HepG2 (cell line): ENCODE results near the gene HOXD8. TPM values are rescaled to one million over a fixed set of nuclear protein-coding genes. Genes with fewer than 3 reads are reported as not detected.

Experiments used
- ATAC-seq: fragments of 200-7000 bp; cut with Tn5 transposase; 3 replicates; pipeline ENCODE4 v1.9.1; 2020; ENCODE audit warnings: mild to moderate bottlenecking, moderate library complexity
- BruUV-seq: library from RNA; stranded (reverse); fragments of 400-500 nt; replicated peaks from 2 replicates; lab custom pipeline; 2021; lab: Mats Ljungman, UMichigan
- CTCF ChIA-PET: fragments of 300-600 bp; formaldehyde crosslinking; extraction: SDS; loops from one replicate; lab custom pipeline; 2021; ENCODE audit warnings: low total read pairs, inconsistent platforms, low intra/inter-chr PET ratio; lab: Yijun Ruan, JAX
- POLR2A ChIA-PET: fragments of 350-600 bp; sonication (Branson Sonifier 250); formaldehyde crosslinking; loops from one replicate; lab custom pipeline; 2020; ENCODE audit warnings: antibody characterized with exemption, inconsistent platforms; lab: Yijun Ruan, JAX
- DNase-seq: peaks from one replicate; pipeline ENCODE4 v3.0.0-alpha.2; 2015; ENCODE audit warnings: low spot score
- FAIRE-seq: peaks from 3 replicates; lab custom pipeline; 2011; peaks lifted over from hg19 to GRCh38; lab: Jason Lieb, UNC
- H2AFZ ChIP-seq: one replicate; pipeline ENCODE4 v1.6.1; 2011; ENCODE audit warnings: low read length, inconsistent platforms
- H3K27ac ChIP-seq: fragments of 300-600 bp; 3 replicates; pipeline ENCODE4 v1.8.0; 2011; ENCODE audit warnings: mixed run types, mild to moderate bottlenecking, mixed read lengths, low read length, inconsistent platforms; ENCODE audit not compliant: insufficient read depth; ENCODE audit errors: extremely low read length
- H3K27me3 ChIP-seq, 2 experiments: fragments of 200-600 bp in 1 of 2; 2 replicates in 1 of 2; 3 replicates in 1 of 2; pipeline versions ENCODE4 v1.6.0 to v1.8.0; 2011; ENCODE audit warnings: low read length in 2 of 2, mild to moderate bottlenecking in 2 of 2, moderate library complexity in 2 of 2, inconsistent platforms in 1 of 2; ENCODE audit not compliant: insufficient read depth in 2 of 2, control insufficient read depth in 1 of 2
- H3K36me3 ChIP-seq, 2 experiments: fragments of 200-600 bp in 1 of 2; replicated peaks in 1 of 2; 2 replicates in 1 of 2; 3 replicates in 1 of 2; pipeline versions ENCODE4 v1.5.1 to v1.8.0; 2011; ENCODE audit warnings: low read length in 2 of 2, inconsistent platforms in 1 of 2; ENCODE audit not compliant: insufficient read depth in 2 of 2, control insufficient read depth in 1 of 2
- H3K4me1 ChIP-seq: 2 replicates; pipeline ENCODE4 v1.5.1; 2012; ENCODE audit warnings: low read length, inconsistent platforms; ENCODE audit not compliant: insufficient read depth
- H3K4me2 ChIP-seq: 2 replicates; pipeline ENCODE4 v1.6.0; 2011; ENCODE audit warnings: low read depth, low read length, inconsistent platforms
- H3K4me3 ChIP-seq, 3 experiments: fragments of 200-600 bp in 1 of 3; sonication (generic), shearing (Covaris generic) in 1 of 3; replicated peaks in 1 of 3; 2 replicates each; pipeline ENCODE4 v1.5.1; 2011 to 2016; ENCODE audit warnings: low read length in 3 of 3, inconsistent platforms in 2 of 3, low read depth in 2 of 3, mild to moderate bottlenecking in 2 of 3, control low read depth in 1 of 3, mixed read lengths in 1 of 3; ENCODE audit not compliant: insufficient read depth in 1 of 3
- H3K79me2 ChIP-seq: one replicate; pipeline ENCODE4 v1.6.1; 2011; ENCODE audit warnings: low read length, inconsistent platforms; ENCODE audit not compliant: insufficient read depth
- H3K9ac ChIP-seq: 2 replicates; pipeline ENCODE4 v1.6.0; 2011; ENCODE audit warnings: mild to moderate bottlenecking, low read depth, low read length, inconsistent platforms; ENCODE audit not compliant: insufficient read depth
- H3K9me3 ChIP-seq: 2 replicates; pipeline ENCODE4 v1.5.1; 2012; ENCODE audit warnings: mild to moderate bottlenecking, low read length
- H4K20me1 ChIP-seq: 2 replicates; pipeline ENCODE4 v1.6.0; 2011; ENCODE audit warnings: inconsistent platforms, mild to moderate bottlenecking, low read length, moderate library complexity; ENCODE audit not compliant: insufficient read depth
- ATRX ChIP-seq: sonication (generic); formaldehyde crosslinking; IDR thresholded peaks from 2 replicates; pipeline ENCODE4 v1.4.0; 2020; ENCODE audit warnings: missing genetic modification reagents, borderline replicate concordance
- CCDC6 ChIP-seq: sonication (generic); formaldehyde crosslinking; IDR thresholded peaks from 2 replicates; pipeline ENCODE4 v1.8.1; 2022; ENCODE audit warnings: mild to moderate bottlenecking, missing genetic modification reagents, moderate library complexity
- DNMT1 ChIP-seq: sonication (generic); formaldehyde crosslinking; IDR thresholded peaks from 2 replicates; pipeline ENCODE4 v1.5.1; 2020; ENCODE audit warnings: mild to moderate bottlenecking, missing genetic modification reagents
- RARG ChIP-seq: sonication (generic); formaldehyde crosslinking; IDR thresholded peaks from 2 replicates; pipeline ENCODE4 v1.4.0; 2020; ENCODE audit warnings: low read depth, mild to moderate bottlenecking, missing genetic modification reagents
- SMAD9 ChIP-seq: sonication (generic); formaldehyde crosslinking; IDR thresholded peaks from 2 replicates; pipeline ENCODE4 v1.5.1; 2020; ENCODE audit warnings: mild to moderate bottlenecking, missing genetic modification reagents
- TCF7 ChIP-seq: sonication (generic); IDR thresholded peaks from 2 replicates; pipeline ENCODE4 v1.6.1; 2016; ENCODE audit warnings: antibody characterized with exemption, low read depth
- THAP8 ChIP-seq: sonication (generic); formaldehyde crosslinking; IDR thresholded peaks from 2 replicates; pipeline ENCODE4 v1.5.1; 2020; ENCODE audit warnings: missing genetic modification reagents, mild to moderate bottlenecking, borderline replicate concordance
- ZNF607 ChIP-seq: sonication (generic); formaldehyde crosslinking; IDR thresholded peaks from 2 replicates; pipeline ENCODE4 v1.5.1; 2020; ENCODE audit warnings: missing genetic modification reagents, mild to moderate bottlenecking, borderline replicate concordance
- ZNF878 ChIP-seq: sonication (generic); formaldehyde crosslinking; IDR thresholded peaks from 2 replicates; pipeline ENCODE4 v1.8.1; 2023; ENCODE audit warnings: mild to moderate bottlenecking, missing genetic modification reagents, moderate library complexity
- WGBS: methylation state at CpG from one replicate; pipeline ENCODE4 v1.1.6; 2017; ENCODE audit warnings: low lambda C conversion rate; 5-methylcytosine and 5-hydroxymethylcytosine counted together
- in situ Hi-C: cut with HindIII; loops from 2 replicates; pipeline ENCODE4 v1.10.0; 2017; ENCODE audit warnings: low pct_unique_long_range_greater_than_20kb; ENCODE audit not compliant: extremely low pct_ligation_motif_present
- intact Hi-C: fragments of 100-400 bp; cut with micrococcal nuclease; formaldehyde crosslinking; loops from one replicate; pipeline ENCODE4 v1.10.0; 2022; ENCODE audit not compliant: unreplicated experiment
- polyA plus RNA-seq, 8 experiments: library from polyadenylated mRNA; depleted of rRNA in 3 of 8; stranded (reverse) in 7 of 8; unstranded in 1 of 8; fragments of >200 nt; fragmentation: Illumina TruSeq in 4 of 8; extraction: Trizol in 4 of 8; gene quantifications; 2 replicates each; pipeline versions ENCODE4 v1.2.1 to v1.2.3, GENCODE V29; 2011 to 2016; ENCODE audit warnings: low read depth in 4 of 8, missing spikeins in 1 of 8, mixed read lengths in 1 of 8; ENCODE audit not compliant: insufficient read depth in 1 of 8
- total RNA-seq, 5 experiments: library from RNA; depleted of rRNA; stranded (reverse); fragments of >200 nt; fragmentation: Illumina TruSeq; extraction: Trizol; gene quantifications; 2 replicates each; pipeline ENCODE4 v1.2.3, GENCODE V29; 2016; ENCODE audit warnings: low read depth in 1 of 5

Gene HOXD8
- total and polyA plus RNA-seq, 2 of the 13 experiments (the other 11 are each of a cell fraction or from before 2014, with no cell fraction given): not detected

DNA sequence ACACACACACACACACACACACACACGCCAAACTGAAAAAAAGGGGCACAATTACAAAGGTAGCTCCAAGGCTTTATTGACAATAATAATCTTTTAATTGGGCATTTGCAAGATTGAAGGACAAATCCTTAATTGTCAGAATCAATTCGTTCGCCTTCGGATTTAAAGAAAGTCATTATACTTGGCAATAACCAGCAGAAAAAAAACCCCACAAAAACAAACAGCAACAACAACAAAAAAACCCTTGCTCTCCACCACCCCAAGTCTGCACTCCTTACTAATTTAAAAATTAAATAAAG, 1.8 kb upstream of the HOXD8 start (continued):
- TF ChIP-seq THAP8 (CRISPR knock-in tag) (no peak), TCF7 (no peak), CCDC6 (CRISPR knock-in tag) (no peak), RARG (CRISPR knock-in tag) (no peak), ZNF878 (CRISPR knock-in tag) (no peak)

- ChIA-PET CTCF (interaction anchor here (1.8 to 3.0 kb wide), 6 partner anchors 12 to 686 kb away, joined by 7 to 44 read pairs (median 15); no protein-coding TSS in a partner anchor), POLR2A (no interaction called here)
- intact Hi-C loops (no loop called here), in situ Hi-C loops (loop anchor here (5.0 kb wide), 4 partner anchors 424 to 1019 kb away; no protein-coding TSS in a partner anchor)
- WGBS: 32% methylated on average over 48 of the region's 49 CpGs
- DNase-seq (no peak), ATAC-seq (no peak), FAIRE-seq (no peak)
- Histone ChIP-seq H3K27me3 (peaks cover 13 to 81% of the 10 kb centered on the region in 2 experiments), H4K20me1 (no peaks in the 10 kb centered on the region; the same call in 1 of the 2 replicates), H3K36me3 (no peaks in the 10 kb centered on the region), H3K27ac (no peak overlapping the region), H3K4me1 (no peaks in the 10 kb centered on the region), H3K9me3 (no peaks in the 10 kb centered on the region), H2AFZ (no peak overlapping the region), H3K4me3 (no peak overlapping the region), H3K4me2 (no peak overlapping the region), H3K79me2 (no peaks in the 10 kb centered on the region), H3K9ac (no peak overlapping the region)
- TF ChIP-seq ATRX (no peak), SMAD9 (no peak), ZNF607 (CRISPR knock-in tag) (no peak), DNMT1 (CRISPR knock-in tag) (no peak)
- BruUV-seq: no TSS peak
Measured at GRCh38 chr2:176128172-176128981, 1.1 kb upstream of the HOXD8 start.
